Stimulated activated CD4-positive, alpha-beta T cell treated with anti-CD3 and anti-CD28 coated beads, Interleukin-12 subunit alpha, Interleukin-12 subunit beta, amount 100 ng/mL, for 48 hours (primary cell): ENCODE measurements around the gene ACOXL.
"Not testable (repeated sequence)": the region's sequence is repeated elsewhere in the genome, so short reads cannot be mapped to it uniquely, and the experiment has no call there.

Source experiments
- DNase-seq, 3 donors: peaks; one replicate each; pipeline ENCODE4 v3.0.0-alpha.2; 2020; ENCODE audit warnings: low read depth in 2 of 3, low spot score in 1 of 3

Gene ACOXL

DNA sequence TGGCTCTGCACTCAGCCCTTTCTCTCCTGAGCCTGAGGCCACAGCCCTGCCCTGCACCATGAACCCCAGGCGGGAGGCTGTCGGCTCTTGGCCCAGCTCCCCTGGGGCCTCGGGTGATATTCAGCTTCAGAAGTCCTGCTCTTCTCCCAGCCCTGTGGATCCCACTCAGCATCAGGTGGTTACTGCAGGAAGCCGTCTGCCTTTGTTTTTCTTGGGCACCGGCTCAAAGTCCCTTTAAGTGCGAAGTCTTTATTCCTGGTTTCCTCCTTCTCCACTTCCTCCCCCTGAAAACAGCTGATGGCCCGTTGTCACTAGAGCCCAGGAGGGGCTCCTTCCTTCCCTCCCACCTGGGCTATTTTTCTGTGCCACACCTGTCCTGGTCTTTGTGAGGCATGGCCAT, 226.8 kb downstream of the ACOXL start:
- no peak for DNase-seq

- DNase-seq, result no peak
Measured at GRCh38 chr2:110960281-110960680, 227.9 kb downstream of the ACOXL start.

DNA sequence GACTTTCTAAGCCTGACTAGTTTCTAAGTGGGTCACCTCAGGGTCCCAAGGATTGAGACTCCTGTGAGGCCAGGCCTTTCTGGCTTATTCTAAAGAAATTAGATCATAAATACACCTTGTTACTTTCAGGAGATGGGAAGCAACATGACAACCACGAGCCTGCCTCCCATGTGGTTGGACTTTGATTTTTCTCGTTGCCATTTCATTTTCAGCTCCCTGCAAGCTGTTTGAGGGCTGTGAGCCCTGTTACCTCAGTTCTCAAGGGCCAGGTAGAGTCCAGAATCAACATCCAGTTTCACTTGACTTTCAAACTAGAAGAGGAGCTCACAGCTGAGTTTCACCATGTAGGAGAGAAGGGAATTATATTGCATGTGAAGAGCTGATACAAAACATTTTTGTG, 228.6 kb downstream of the ACOXL start:
- DNase-seq, result no peak

DNA sequence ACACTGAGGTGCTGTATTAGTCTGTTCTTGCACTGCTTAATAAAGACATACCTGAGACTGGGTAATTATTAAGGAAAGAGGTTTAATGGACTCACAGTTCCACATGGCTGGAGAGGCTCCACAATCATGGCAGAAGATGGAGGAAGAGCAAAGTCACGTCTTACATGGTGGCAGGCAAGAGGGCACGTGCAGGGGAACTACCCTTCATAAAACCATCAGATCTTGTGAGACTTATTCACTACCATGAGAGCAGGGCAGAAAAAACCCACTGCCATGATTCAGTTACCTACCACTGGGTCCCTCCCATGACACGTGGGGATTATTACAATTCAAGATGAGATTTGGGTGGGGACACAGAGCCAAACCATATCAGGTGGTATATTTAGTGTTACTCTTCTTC, 229.3 kb downstream of the ACOXL start:
- not testable (repeated sequence) for DNase-seq

GRCh38 chr2:110969696-110970095, 237.3 kb downstream of the ACOXL start:
- DNase-seq, result no peak

GRCh38 chr2:110970201-110970600, 237.8 kb downstream of the ACOXL start:
- DNase-seq, result no peak

GRCh38 chr2:110971811-110972210, 239.4 kb downstream of the ACOXL start:
- no peak for DNase-seq

DNA sequence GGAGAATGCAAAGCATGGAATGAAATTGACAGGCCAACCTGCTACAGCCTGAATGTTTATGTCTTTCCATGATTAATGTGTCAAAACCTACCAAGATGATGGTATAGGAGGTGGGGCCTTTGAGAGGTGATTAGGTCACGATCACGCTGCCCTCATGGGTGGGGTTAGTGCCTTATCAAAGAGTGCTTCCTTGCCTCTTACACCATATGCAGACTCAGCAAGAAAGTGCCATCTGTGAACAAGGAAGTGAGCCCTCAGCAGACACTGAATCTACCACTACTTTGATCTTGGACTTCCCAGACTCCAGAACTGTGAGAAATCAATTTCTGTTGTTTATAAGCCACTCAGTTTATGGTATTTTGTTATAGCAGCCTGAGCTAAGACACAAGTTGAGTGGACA, 240.9 kb downstream of the ACOXL start:
- DNase-seq, result no peak

DNA sequence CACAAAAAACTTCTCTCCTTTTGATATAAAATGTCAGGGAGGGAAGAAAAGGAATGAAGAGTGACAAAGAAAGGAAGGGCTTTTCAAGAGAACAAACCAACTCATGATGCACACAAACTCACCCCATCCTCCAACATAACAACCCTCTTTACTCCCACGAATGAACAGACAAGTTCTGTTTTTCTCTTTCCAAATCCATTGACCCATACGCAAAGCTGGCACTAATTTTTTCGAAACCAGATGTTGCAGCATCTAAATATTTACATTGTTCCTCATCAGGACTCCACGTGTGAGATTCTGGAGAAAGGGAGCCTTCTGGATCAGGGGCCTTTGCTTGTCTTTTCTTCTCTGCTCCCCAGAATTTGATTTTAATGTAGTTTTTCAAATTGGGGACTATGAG, 245.0 kb downstream of the ACOXL start:
- no peak for DNase-seq

DNA sequence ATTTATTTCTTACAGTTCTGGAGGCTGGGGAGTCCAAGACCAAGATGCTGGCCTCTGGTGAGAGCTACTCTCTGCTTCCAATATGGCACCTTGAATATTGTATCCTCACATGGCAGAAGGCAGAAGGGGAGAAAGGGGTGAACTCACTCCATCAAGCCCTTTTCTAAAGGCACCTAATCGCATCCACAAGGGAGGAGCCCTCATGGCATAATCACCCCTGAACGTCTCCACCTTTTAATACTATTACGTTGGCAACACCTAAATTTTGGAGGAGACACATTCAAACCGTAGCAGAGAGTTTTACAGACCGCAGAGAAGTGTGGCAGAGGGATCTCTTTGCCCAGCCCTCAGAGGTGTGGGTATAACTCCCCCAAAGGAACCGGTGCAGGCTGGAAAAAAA, 245.8 kb downstream of the ACOXL start:
- DNase-seq, result no peak

- DNase-seq, result no peak
Measured at GRCh38 chr2:110978756-110979470, 246.5 kb downstream of the ACOXL start.

DNA sequence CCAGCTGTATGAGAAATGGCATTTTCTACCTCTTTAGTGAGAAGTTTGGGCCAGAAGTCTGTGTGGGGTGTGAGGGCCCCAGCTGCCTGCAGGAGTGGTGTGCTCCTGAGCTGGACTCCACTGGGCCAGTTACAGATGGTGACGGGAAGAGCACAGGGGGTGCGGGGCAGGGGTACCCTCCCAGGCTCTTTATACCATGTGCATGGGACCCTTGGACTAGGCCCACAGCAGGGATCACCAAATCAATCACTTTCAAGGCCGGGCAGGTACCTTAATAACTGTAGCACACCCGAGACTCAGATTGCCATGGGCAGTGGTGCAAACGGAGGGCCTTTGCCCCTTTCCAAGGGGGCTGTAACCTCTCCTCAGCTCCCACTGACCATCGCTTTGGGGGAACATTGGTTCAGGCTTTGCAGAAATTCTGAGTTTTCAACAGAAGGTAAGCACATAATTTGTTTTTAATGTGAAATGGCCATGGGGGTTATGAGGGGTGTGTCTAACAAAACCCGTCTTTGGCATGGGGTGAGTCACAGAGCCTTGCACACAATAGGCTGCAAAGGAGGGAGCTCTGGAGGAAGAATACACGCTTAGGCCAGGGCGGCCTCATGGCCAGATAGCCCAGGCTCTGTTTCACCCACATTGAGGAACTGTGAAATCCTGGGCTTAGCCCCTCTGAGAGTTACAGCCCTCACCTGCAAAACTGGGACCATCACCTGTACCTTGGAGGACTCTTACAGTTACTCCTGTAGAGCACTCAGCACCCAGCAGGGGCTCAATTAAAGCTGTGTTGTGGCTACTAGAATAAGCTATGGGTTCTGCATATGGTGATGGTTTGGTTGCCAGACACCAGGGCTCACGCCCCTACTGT, 247.3 kb downstream of the ACOXL start:
- no peak for DNase-seq

GRCh38 chr2:110980339-110981062, 248.1 kb downstream of the ACOXL start:
- DNase-seq, result no peak

DNA sequence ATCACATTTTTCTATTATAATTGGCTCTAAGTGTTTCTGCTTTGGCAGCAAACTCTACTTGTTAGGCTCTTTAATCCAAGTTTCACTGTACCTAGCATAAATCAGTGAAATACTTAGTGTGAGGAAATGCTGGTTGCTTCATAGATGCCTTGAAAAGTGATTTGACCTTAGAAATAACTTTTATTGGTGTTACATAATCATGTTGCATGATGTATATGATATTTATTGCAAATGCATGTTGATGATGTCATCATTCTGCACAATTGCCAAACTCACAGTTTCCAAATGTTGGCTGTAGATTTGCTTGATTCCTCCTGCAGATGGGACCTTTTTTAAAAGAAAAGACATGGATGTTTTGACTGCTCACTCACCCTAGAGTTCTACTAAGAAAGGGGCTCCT, 250.8 kb downstream of the ACOXL start:
- no peak for DNase-seq

DNA sequence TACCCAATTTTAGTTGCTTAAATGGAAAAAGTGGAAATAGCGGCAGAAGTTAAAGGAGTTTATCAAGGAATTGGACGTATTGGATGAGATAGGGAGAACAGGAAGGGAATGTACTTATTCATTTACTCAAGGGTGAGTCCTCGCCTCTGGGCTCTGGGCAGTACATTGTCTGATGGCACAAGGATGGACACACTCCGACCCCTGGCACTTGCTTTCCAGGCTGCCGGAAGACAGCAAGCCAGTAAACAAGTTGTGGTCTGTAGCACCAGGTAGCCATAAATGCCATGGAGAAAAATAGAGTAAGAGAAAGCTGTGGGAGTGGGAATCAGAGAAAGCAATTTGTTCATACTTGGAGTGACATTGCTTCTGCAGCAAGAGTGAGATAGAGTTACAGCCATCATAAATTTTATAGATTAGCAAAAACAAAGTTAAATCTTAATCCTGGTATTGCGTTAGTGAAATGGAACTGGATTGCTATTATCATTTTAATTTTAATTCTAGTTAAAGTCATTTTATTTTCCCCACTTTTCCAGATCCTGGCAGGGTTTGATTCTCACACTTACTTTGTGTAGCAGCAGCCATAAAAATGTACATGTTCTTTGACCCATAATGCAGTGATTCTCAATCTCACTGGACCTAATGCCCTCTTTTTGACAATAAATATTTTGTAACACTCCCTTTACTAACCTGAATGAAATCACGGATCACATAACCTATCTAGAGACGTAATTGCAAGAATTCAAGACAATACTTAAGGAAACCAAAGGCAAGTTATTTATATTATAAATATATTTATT, 252.5 kb downstream of the ACOXL start:
- DNase-seq, result no peak

- DNase-seq, result no peak
Measured at GRCh38 chr2:110990440-110990839, 258.1 kb downstream of the ACOXL start.

GRCh38 chr2:110991911-110992310, 259.5 kb downstream of the ACOXL start:
- no peak for DNase-seq

DNA sequence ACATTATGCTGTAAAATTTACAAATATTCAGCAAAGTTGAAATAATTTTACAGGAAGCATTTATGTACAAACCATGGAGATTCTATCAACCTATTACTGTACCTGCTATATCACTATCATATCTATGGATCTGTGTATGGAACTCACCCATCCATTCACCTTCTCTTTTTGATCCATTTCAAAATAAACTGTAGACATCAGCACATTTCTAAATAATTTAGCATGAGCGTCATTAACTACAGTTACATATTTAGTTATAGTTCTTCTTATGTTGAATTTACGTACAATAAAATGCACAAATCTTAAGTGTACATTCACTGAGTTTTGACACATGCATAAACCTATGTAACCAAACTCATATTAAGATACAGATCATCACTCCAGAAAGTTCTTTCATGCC, 260.5 kb downstream of the ACOXL start:
- DNase-seq, result no peak

- DNase-seq, result no peak
Measured at GRCh38 chr2:110993557-110994231, 261.3 kb downstream of the ACOXL start.

DNA sequence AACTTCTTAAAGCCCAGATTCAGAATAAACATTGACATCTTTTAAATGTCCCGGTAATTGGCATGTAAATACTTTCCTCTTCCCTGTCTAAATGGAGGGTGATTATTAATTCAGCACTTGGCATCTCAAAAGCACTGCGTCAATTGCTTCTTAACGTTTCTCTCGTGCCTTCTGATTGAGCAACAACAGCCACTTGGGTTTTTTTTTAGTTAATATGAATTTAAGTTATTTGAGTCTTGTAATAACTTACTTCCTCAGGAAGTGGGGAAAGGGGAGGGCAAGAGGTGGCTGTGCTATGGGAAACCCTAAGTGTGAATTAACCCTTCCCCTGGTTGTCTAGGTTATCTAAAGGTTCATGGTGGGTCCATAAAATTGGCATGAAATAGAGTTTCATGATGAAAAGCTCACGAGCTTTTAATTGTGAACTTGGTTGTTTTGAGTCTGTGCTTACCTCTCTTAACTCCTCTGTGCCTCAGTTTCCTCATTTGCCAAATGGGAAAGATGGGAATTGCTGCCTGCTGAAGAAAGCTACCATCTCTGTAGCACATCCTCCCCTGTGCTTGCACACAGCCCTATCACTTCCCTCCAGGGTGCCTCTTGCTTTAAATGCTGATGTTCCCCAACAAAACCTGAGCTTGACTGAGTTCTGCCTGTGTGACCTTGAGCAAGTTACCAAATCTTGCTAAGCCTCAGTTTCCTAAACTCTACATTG, 262.0 kb downstream of the ACOXL start:
- DNase-seq, result no peak
